ENCODE data around the gene MCRIP2. TPM values are rescaled to one million over a fixed set of nuclear protein-coding genes. Genes with fewer than 3 reads are reported as not detected.

Gene MCRIP2
- total RNA-seq, 1 experiment from 2014 or later: 69.6 TPM

GRCh38 chr16:651844-652243 lies 10.2 kb downstream of the MCRIP2 start:
- Histone ChIP-seq H3K4me2 (no peak overlapping the region), H3K4me3 (no peak overlapping the region), H3K36me3 (ENCODE audit: low read depth) (no peaks in the 10 kb centered on the region), H3K4me1 (replicated peaks; ENCODE audit: insufficient read depth) (peaks cover 26% of the 10 kb centered on the region), H3K27ac (no peak overlapping the region), H4K20me1 (ENCODE audit: insufficient read depth) (peaks cover 4% of the 10 kb centered on the region; the same call in 1 of the 2 replicates), H3K9me2 (ENCODE audit: insufficient read depth) (no peaks in the 10 kb centered on the region), H3F3A (ENCODE audit: insufficient read depth, low read depth) (peaks cover 10% of the 10 kb centered on the region; the same call in 1 of the 2 replicates), H2AFZ (no peak overlapping the region), H3K79me2 (ENCODE audit: low read depth) (peaks cover 30% of the 10 kb centered on the region), H3K27me3 (ENCODE audit: insufficient read depth, low read depth) (no peaks in the 10 kb centered on the region), H3K9me3 (ENCODE audit: insufficient read depth, low read depth) (no peaks in the 10 kb centered on the region)
- BruUV-seq (replicated peaks): no TSS peak
- intact Hi-C loops (cut with micrococcal nuclease; ENCODE audit: unreplicated experiment): no loop called here
- TF ChIP-seq EZH2 (IDR thresholded peaks at IDR 0.05; ENCODE audit: low read depth) (no peak), CTCF (conservative IDR thresholded peaks at IDR 0.05) (no peak)
- no peak for DNase-seq
- ChIA-PET CTCF (no interaction called here), POLR2A (ENCODE audit: unreplicated experiment) (no interaction called here)

GRCh38 chr16:652454-653305 lies 11.1 kb downstream of the MCRIP2 start:
- H3K36me3 ChIP-seq (ENCODE audit: low read depth): no peaks in the 10 kb centered on the region
- H3K9me2 ChIP-seq (ENCODE audit: insufficient read depth): no peaks in the 10 kb centered on the region
- H2AFZ ChIP-seq: no peak overlapping the region
- H4K20me1 ChIP-seq (ENCODE audit: insufficient read depth): no peaks in the 10 kb centered on the region
- H3K4me3 ChIP-seq: no peak overlapping the region
- no peaks in the 10 kb centered on the region for H3K9me3 ChIP-seq (ENCODE audit: insufficient read depth, low read depth)
- H3K4me2 ChIP-seq: no peak overlapping the region
- CTCF ChIA-PET: no interaction called here
- no peak for TF ChIP-seq EZH2 (IDR thresholded peaks at IDR 0.05; ENCODE audit: low read depth)
- TF ChIP-seq CTCF (conservative IDR thresholded peaks at IDR 0.05): no peak
- POLR2A ChIA-PET (ENCODE audit: unreplicated experiment): no interaction called here
- H3F3A ChIP-seq (ENCODE audit: insufficient read depth, low read depth): peaks cover 10% of the 10 kb centered on the region; the same call in 1 of the 2 replicates
- intact Hi-C loops (cut with micrococcal nuclease; ENCODE audit: unreplicated experiment): no loop called here
- H3K27ac ChIP-seq: no peak overlapping the region
- DNase-seq: no peak
- BruUV-seq (replicated peaks): no TSS peak
- no peaks in the 10 kb centered on the region for H3K27me3 ChIP-seq (ENCODE audit: insufficient read depth, low read depth)
- peaks cover 22% of the 10 kb centered on the region for H3K79me2 ChIP-seq (ENCODE audit: low read depth)
- H3K4me1 ChIP-seq (replicated peaks; ENCODE audit: insufficient read depth): peaks cover 17% of the 10 kb centered on the region

GRCh38 chr16:654034-654433 lies 12.4 kb downstream of the MCRIP2 start:
- Histone ChIP-seq H3K27ac (no peak overlapping the region), H3K4me3 (no peak overlapping the region), H3K4me2 (no peak overlapping the region), H3K9me3 (ENCODE audit: insufficient read depth, low read depth) (no peaks in the 10 kb centered on the region), H3K79me2 (ENCODE audit: low read depth) (peaks cover 11% of the 10 kb centered on the region), H3K36me3 (ENCODE audit: low read depth) (no peaks in the 10 kb centered on the region), H4K20me1 (ENCODE audit: insufficient read depth) (no peaks in the 10 kb centered on the region), H2AFZ (no peak overlapping the region), H3K27me3 (ENCODE audit: insufficient read depth, low read depth) (no peaks in the 10 kb centered on the region), H3F3A (ENCODE audit: insufficient read depth, low read depth) (no peaks in the 10 kb centered on the region), H3K9me2 (ENCODE audit: insufficient read depth) (no peaks in the 10 kb centered on the region), H3K4me1 (replicated peaks; ENCODE audit: insufficient read depth) (peaks cover 11% of the 10 kb centered on the region)
- intact Hi-C loops (cut with micrococcal nuclease; ENCODE audit: unreplicated experiment): no loop called here
- no peak for TF ChIP-seq EZH2 (IDR thresholded peaks at IDR 0.05; ENCODE audit: low read depth)
- TF ChIP-seq CTCF (conservative IDR thresholded peaks at IDR 0.05): no peak
- BruUV-seq (replicated peaks): no TSS peak
- DNase-seq: no peak
- CTCF ChIA-PET: no interaction called here
- POLR2A ChIA-PET (ENCODE audit: unreplicated experiment): interaction anchor here (0.7 kb wide), 1 partner anchor 13 kb away, joined by 7 read pairs; no protein-coding TSS in a partner anchor
